Vagina (tissue), 2 donors: Measurements from ENCODE around the gene BRPF1.

ENCODE experiments used
- CTCF ChIP-seq, 3 experiments: fragments of 450-650 bp in 2 of 3; fragments of 200-600 bp in 1 of 3; sonication (generic) in 1 of 3; IDR thresholded peaks; one replicate each; pipeline ENCODE4 v1.5.1; 2017 to 2019; ENCODE audit warnings: antibody characterized with exemption in 3 of 3, mild to moderate bottlenecking in 2 of 3, moderate library complexity in 2 of 3
- POLR2A ChIP-seq, 2 donors: fragments of 450-650 bp; IDR thresholded peaks; one replicate each; pipeline ENCODE4 v1.6.1; 2017; ENCODE audit warnings: antibody characterized with exemption in 2 of 2, mild to moderate bottlenecking in 2 of 2, moderate library complexity in 2 of 2
- POLR2AphosphoS5 ChIP-seq, 2 donors: sonication (generic); formaldehyde crosslinking; IDR thresholded peaks; one replicate each; pipeline ENCODE4 v1.9.0; 2017; ENCODE audit warnings: antibody characterized with exemption in 2 of 2, mild to moderate bottlenecking in 2 of 2, low read depth in 1 of 2; ENCODE audit not compliant: insufficient read depth in 1 of 2

GRCh38 chr3:9779721-9780457, 48.4 kb downstream of the BRPF1 start:
- no peak for TF ChIP-seq CTCF (IDR thresholded peaks at IDR 0.05)
- TF ChIP-seq POLR2A (IDR thresholded peaks at IDR 0.05) = no peak
- TF ChIP-seq POLR2AphosphoS5 (IDR thresholded peaks at IDR 0.05; ENCODE audit: insufficient read depth in 1 of 2, low read depth in 1 of 2) = no peak
